Effector memory CD4-positive, alpha-beta T cell (primary cell): ENCODE data around the gene OR52D1.

ENCODE experiments used
- DNase-seq, 3 donors: peaks; one replicate each; pipeline ENCODE4 v3.0.0-alpha.2; 2020
- H3K27ac ChIP-seq: 2 replicates; pipeline ENCODE4 v1.7.0; 2013; ENCODE audit warnings: mild to moderate bottlenecking, low read length, moderate library complexity; ENCODE audit not compliant: insufficient read depth, poor library complexity, severe bottlenecking
- H3K27me3 ChIP-seq: replicated peaks from 2 replicates; pipeline ENCODE4 v1.7.0; 2013; ENCODE audit warnings: mild to moderate bottlenecking, low read length; ENCODE audit not compliant: insufficient read depth, control insufficient read depth, poor library complexity, severe bottlenecking
- H3K36me3 ChIP-seq: 2 replicates; pipeline ENCODE4 v1.7.0; 2013; ENCODE audit warnings: mild to moderate bottlenecking, low read length, moderate library complexity; ENCODE audit not compliant: control insufficient read depth, insufficient read depth
- H3K4me1 ChIP-seq: 2 replicates; pipeline ENCODE4 v1.7.0; 2013; ENCODE audit warnings: low read length, mild to moderate bottlenecking; ENCODE audit not compliant: control insufficient read depth, insufficient read depth, poor library complexity, severe bottlenecking
- H3K4me3 ChIP-seq: 2 replicates; pipeline ENCODE4 v1.7.0; 2013; ENCODE audit warnings: low read length, low read depth, mild to moderate bottlenecking; ENCODE audit not compliant: insufficient read depth, poor library complexity, severe bottlenecking
- H3K9me3 ChIP-seq: 2 replicates; pipeline ENCODE4 v1.7.0; 2013; ENCODE audit warnings: mild to moderate bottlenecking, low read length, moderate library complexity; ENCODE audit not compliant: control insufficient read depth

The OR52D1 gene

GRCh38 chr11:5486421-5486820, 2.1 kb upstream of the OR52D1 start:
- no peaks in the 10 kb centered on the region for H3K4me1 ChIP-seq
- H3K27ac ChIP-seq: no peak overlapping the region
- H3K36me3 ChIP-seq: no peaks in the 10 kb centered on the region
- DNase-seq: no peak
- no peak overlapping the region for H3K4me3 ChIP-seq
- no peaks in the 10 kb centered on the region for H3K9me3 ChIP-seq
- H3K27me3 ChIP-seq: no peaks in the 10 kb centered on the region

- no peaks in the 10 kb centered on the region for H3K4me1 ChIP-seq
- DNase-seq: no peak
Measured at GRCh38 chr11:5488798-5489399, 414 bp downstream of the OR52D1 start.

GRCh38 chr11:5489576-5490357, 1.3 kb downstream of the OR52D1 start:
- no peaks in the 10 kb centered on the region for H3K9me3 ChIP-seq
- H3K4me1 ChIP-seq: no peaks in the 10 kb centered on the region
- H3K36me3 ChIP-seq: no peaks in the 10 kb centered on the region
- no peak for DNase-seq
- H3K4me3 ChIP-seq: no peak overlapping the region
- H3K27me3 ChIP-seq: no peaks in the 10 kb centered on the region
- no peak overlapping the region for H3K27ac ChIP-seq

More at GRCh38 chr11:5488798-5489399, 414 bp downstream of the OR52D1 start:
- Histone ChIP-seq H3K36me3 (no peaks in the 10 kb centered on the region), H3K27ac (no peak overlapping the region), H3K4me3 (no peak overlapping the region), H3K27me3 (no peaks in the 10 kb centered on the region), H3K9me3 (no peaks in the 10 kb centered on the region)

DNA sequence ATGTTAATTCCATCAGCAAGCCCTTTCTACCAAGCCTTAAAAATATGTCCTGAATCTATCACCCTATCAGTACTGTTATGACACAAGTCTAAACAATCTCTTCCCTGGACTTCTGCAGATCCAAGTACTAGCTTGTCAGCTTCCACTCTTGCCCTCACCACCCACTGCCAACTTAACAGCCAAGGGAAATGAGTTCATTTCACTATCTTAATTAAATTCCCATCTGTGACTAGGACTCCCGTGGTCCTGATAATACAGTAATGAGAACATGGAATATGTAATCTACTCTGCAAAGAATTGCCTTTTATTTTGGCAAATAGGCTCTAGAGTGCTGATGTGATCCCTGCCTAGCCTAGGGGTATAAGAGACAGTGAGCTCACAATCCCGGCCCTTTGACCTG, 11.2 kb downstream of the OR52D1 start:
- no peaks in the 10 kb centered on the region for H3K36me3 ChIP-seq
- no peak overlapping the region for H3K27ac ChIP-seq
- no peaks in the 10 kb centered on the region for H3K27me3 ChIP-seq

DNA sequence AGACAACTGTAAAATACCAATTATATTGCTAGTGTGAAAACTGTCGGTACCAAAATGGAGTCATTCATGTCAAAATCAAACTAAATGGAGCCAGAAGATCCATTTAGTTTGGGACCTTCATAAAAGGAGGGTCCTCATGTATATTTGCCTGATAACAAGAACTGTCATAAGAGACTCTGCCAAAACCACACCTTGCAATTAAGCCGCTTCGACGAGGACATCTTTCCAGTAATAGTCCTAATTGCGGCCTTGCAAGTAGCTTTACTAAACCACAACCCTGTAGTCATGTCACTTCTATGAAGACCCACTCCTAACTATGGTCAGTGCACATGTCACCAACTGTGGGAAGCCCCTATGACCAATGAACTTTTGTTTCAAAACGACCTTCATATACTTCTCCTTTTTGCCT, 11.9 kb downstream of the OR52D1 start:
- Histone ChIP-seq H3K9me3 (no peaks in the 10 kb centered on the region), H3K27ac (no peak overlapping the region), H3K4me1 (no peaks in the 10 kb centered on the region), H3K4me3 (no peak overlapping the region), H3K36me3 (no peaks in the 10 kb centered on the region), H3K27me3 (no peaks in the 10 kb centered on the region)
- DNase-seq: no peak

More for the DNA sequence above, 11.2 kb downstream of the OR52D1 start:
- H3K9me3 ChIP-seq: no peaks in the 10 kb centered on the region
- no peak overlapping the region for H3K4me3 ChIP-seq
- H3K4me1 ChIP-seq: no peaks in the 10 kb centered on the region
- no peak for DNase-seq

- Histone ChIP-seq H3K27ac (no peak overlapping the region), H3K9me3 (no peaks in the 10 kb centered on the region)
- no peak for DNase-seq
Measured at GRCh38 chr11:5504403-5504921, 16.0 kb downstream of the OR52D1 start.

GRCh38 chr11:5505363-5506048, 17.0 kb downstream of the OR52D1 start:
- Histone ChIP-seq H3K4me3 (no peak overlapping the region), H3K4me1 (no peaks in the 10 kb centered on the region), H3K36me3 (no peaks in the 10 kb centered on the region), H3K27me3 (no peaks in the 10 kb centered on the region), H3K9me3 (no peaks in the 10 kb centered on the region), H3K27ac (no peak overlapping the region)
- DNase-seq: no peak

More at GRCh38 chr11:5504403-5504921, 16.0 kb downstream of the OR52D1 start:
- Histone ChIP-seq H3K4me3 (no peak overlapping the region), H3K27me3 (no peaks in the 10 kb centered on the region), H3K4me1 (no peaks in the 10 kb centered on the region), H3K36me3 (no peaks in the 10 kb centered on the region)

DNA sequence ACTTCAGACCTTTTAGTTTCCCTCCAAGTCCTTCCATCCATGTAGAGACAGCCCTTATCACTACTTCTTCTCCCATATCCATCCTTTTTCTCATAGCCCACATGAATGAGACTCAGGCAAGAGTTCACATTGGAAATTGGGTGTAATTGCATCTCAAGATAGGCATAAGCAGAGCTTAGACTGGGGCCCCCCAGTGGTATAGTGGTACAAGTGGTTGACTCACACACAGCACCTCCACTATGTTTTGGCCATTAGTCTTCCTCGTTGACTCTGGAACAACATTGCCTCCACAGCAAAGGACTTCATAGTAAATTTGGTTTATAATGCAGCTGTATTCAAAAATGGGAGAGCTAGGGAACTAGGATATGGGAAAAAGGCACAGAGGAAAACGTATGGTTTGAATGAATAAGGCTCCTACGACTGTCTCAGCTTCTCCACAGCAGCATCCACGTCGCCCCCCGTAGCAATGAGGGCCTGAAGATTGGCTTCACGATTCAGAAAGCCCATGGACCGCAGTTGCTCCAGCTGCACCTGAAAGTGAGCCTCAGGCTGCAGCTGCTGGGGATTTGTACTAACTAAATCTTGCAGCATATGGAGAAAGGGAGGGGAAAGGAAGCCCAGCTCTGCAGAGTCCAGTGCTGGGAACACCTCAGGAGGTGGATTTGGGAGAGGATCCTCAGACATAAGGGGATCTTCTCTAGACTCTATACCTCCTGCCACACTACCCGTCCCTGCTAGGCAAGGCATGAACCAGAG, 18.9 kb downstream of the OR52D1 start:
- no peak for DNase-seq
- no peaks in the 10 kb centered on the region for H3K9me3 ChIP-seq
- H3K27ac ChIP-seq: no peak overlapping the region
- H3K36me3 ChIP-seq: no peaks in the 10 kb centered on the region
- no peaks in the 10 kb centered on the region for H3K27me3 ChIP-seq
- H3K4me1 ChIP-seq: no peaks in the 10 kb centered on the region
- H3K4me3 ChIP-seq: no peak overlapping the region

- no peaks in the 10 kb centered on the region for H3K27me3 ChIP-seq
- H3K27ac ChIP-seq: no peak overlapping the region
- no peak for DNase-seq
- no peaks in the 10 kb centered on the region for H3K9me3 ChIP-seq
- H3K36me3 ChIP-seq: no peaks in the 10 kb centered on the region
- H3K4me1 ChIP-seq: no peaks in the 10 kb centered on the region
- no peak overlapping the region for H3K4me3 ChIP-seq
Measured at GRCh38 chr11:5507933-5508305, 19.4 kb downstream of the OR52D1 start.
